B cell (primary cell): ENCODE measurements around the gene DGKE. TPM values are rescaled to one million over a fixed set of nuclear protein-coding genes. Genes with fewer than 3 reads are reported as not detected.
A peak's percentile ranks its signal among the peaks of the same experiment; 100 is the strongest.

Source experiments
- ATAC-seq: fragments of 200-7000 bp; cut with Tn5 transposase; one replicate; pipeline ENCODE4 v1.10.0; 2021; ENCODE audit warnings: low read depth, mild to moderate bottlenecking, moderate number of reproducible peaks, moderate library complexity
- CTCF ChIA-PET: fragments of 350-600 bp; sonication (Branson Sonifier 250); formaldehyde crosslinking; loops from one replicate; lab custom pipeline; 2021; ENCODE audit warnings: antibody characterized with exemption, inconsistent platforms; lab: Charles Lee
- POLR2A ChIA-PET: fragments of 350-600 bp; sonication (Branson Sonifier 250); formaldehyde crosslinking; loops from one replicate; lab custom pipeline; 2021; ENCODE audit warnings: antibody characterized with exemption; lab: Charles Lee
- DNase-seq: peaks from one replicate; pipeline ENCODE4 v3.0.0; 2013
- H2AFZ ChIP-seq: 2 replicates; pipeline ENCODE4 v1.6.1; 2012; ENCODE audit warnings: mild to moderate bottlenecking, low read depth, low read length; ENCODE audit not compliant: insufficient read depth, poor library complexity, severe bottlenecking
- H3K27ac ChIP-seq, 2 donors: 1 replicate in 1 of 2; 2 replicates in 1 of 2; pipeline ENCODE4 v1.5.1; 2012 to 2013; ENCODE audit warnings: low read length in 2 of 2, mild to moderate bottlenecking in 2 of 2, moderate library complexity in 1 of 2
- H3K27me3 ChIP-seq, 4 experiments: fragments of 200-600 bp in 1 of 4; sonication (generic) in 1 of 4; replicated peaks in 1 of 4; 1 replicate in 2 of 4; 2 replicates in 2 of 4; pipeline versions ENCODE4 v1.6.1 to v1.7.0; 2013 to 2016; ENCODE audit warnings: low read length in 3 of 4, mild to moderate bottlenecking in 2 of 4, mixed read lengths in 1 of 4, moderate library complexity in 1 of 4; ENCODE audit not compliant: insufficient read depth in 4 of 4, control insufficient read depth in 3 of 4; ENCODE audit errors: control extremely low read depth in 1 of 4
- H3K36me3 ChIP-seq, 2 experiments: replicated peaks in 1 of 2; 1 replicate in 1 of 2; 2 replicates in 1 of 2; pipeline versions ENCODE4 v1.6.1 to v1.7.1; 2013; ENCODE audit warnings: low read length in 1 of 2; ENCODE audit not compliant: insufficient read depth in 2 of 2, control insufficient read depth in 1 of 2; ENCODE audit errors: control extremely low read depth in 1 of 2, extremely low read depth in 1 of 2
- H3K4me1 ChIP-seq, 2 donors: fragments of 200-600 bp in 1 of 2; sonication (generic) in 1 of 2; 1 replicate in 1 of 2; 2 replicates in 1 of 2; pipeline versions ENCODE4 v1.5.1 to v1.6.1; 2013 to 2017; ENCODE audit warnings: low read length in 2 of 2; ENCODE audit not compliant: control insufficient read depth in 2 of 2, insufficient read depth in 2 of 2
- H3K4me2 ChIP-seq: replicated peaks from 2 replicates; pipeline ENCODE3; 2012; ENCODE audit warnings: mild to moderate bottlenecking, low read depth, low read length; ENCODE audit not compliant: poor library complexity, severe bottlenecking
- H3K4me3 ChIP-seq, 5 experiments: fragments of 200-600 bp in 1 of 5; sonication (generic) in 1 of 5; 1 replicate in 3 of 5; 2 replicates in 2 of 5; pipeline versions ENCODE4 v1.5.1 to v1.7.0; 2011 to 2016; ENCODE audit warnings: low read length in 4 of 5, mild to moderate bottlenecking in 4 of 5, low read depth in 2 of 5, control low read depth in 1 of 5, moderate library complexity in 1 of 5; ENCODE audit not compliant: insufficient read depth in 1 of 5; ENCODE audit errors: control extremely low read depth in 1 of 5, extremely low read depth in 1 of 5
- H3K79me2 ChIP-seq: fragments of 200-600 bp; sonication (generic); one replicate; pipeline ENCODE4 v1.6.0; 2016; ENCODE audit warnings: low read length; ENCODE audit not compliant: control insufficient read depth, insufficient read depth
- H3K9ac ChIP-seq: fragments of 200-600 bp; sonication (generic); 2 replicates; pipeline ENCODE4 v1.6.1; 2017; ENCODE audit warnings: mild to moderate bottlenecking, low read length, moderate library complexity
- H3K9me3 ChIP-seq, 3 donors: one replicate each; pipeline versions ENCODE4 v1.6.1 to v1.7.1; 2013; ENCODE audit warnings: low read length in 2 of 3; ENCODE audit not compliant: control insufficient read depth in 2 of 3, insufficient read depth in 1 of 3; ENCODE audit errors: control extremely low read depth in 1 of 3
- H4K20me1 ChIP-seq: 2 replicates; pipeline ENCODE4 v1.6.0; 2012; ENCODE audit warnings: mild to moderate bottlenecking, low read length; ENCODE audit not compliant: insufficient read depth, control insufficient read depth, poor library complexity, severe bottlenecking
- H3K27ac Mint-ChIP-seq: one replicate; pipeline ENCODE4 v1.8.0; 2021; ENCODE audit warnings: mixed read lengths
- H3K27me3 Mint-ChIP-seq: one replicate; pipeline ENCODE4 v1.8.0; 2021; ENCODE audit warnings: mixed read lengths
- H3K4me1 Mint-ChIP-seq: one replicate; pipeline ENCODE4 v1.8.0; 2021; ENCODE audit warnings: mixed read lengths
- H3K4me3 Mint-ChIP-seq: one replicate; pipeline ENCODE4 v1.8.0; 2021; ENCODE audit warnings: mixed read lengths
- H3K9me3 Mint-ChIP-seq: one replicate; pipeline ENCODE4 v1.8.0; 2022; ENCODE audit warnings: mixed read lengths; ENCODE audit not compliant: insufficient read depth
- EZH2 ChIP-seq: IDR thresholded peaks from 2 replicates; pipeline ENCODE4 v1.6.1; 2012; ENCODE audit warnings: borderline replicate concordance, low read depth, mild to moderate bottlenecking, moderate library complexity, low read length; ENCODE audit not compliant: insufficient read depth, poor library complexity, severe bottlenecking
- WGBS: methylation state at CpG from one replicate; pipeline ENCODE4 v1.1.5; 2013; ENCODE audit warnings: missing lambda C conversion rate; ENCODE audit not compliant: insufficient coverage; 5-methylcytosine and 5-hydroxymethylcytosine counted together
- intact Hi-C: fragments of 100-400 bp; cut with micrococcal nuclease; formaldehyde crosslinking; loops from one replicate; pipeline ENCODE4 v1.10.0; 2022
- polyA plus RNA-seq: library from polyadenylated mRNA; depleted of rRNA; stranded (reverse); fragments of >200 nt; gene quantifications from 2 replicates; pipeline ENCODE4 v1.2.3, GENCODE V29; 2012
- total RNA-seq, 2 donors: library from RNA; stranded (reverse); fragments of 120-200 nt in 1 of 2; gene quantifications; 1 replicate in 1 of 2; 2 replicates in 1 of 2; pipeline versions ENCODE4 v1.2.3 to v1.2.4, GENCODE V29; 2013 to 2022
- TF ChIP-seq, protein P1 (sequence below): fragments of 200-600 bp; IDR thresholded peaks from one replicate; pipeline ENCODE4 v1.8.0; 2022; ENCODE audit warnings: antibody characterized with exemption, mild to moderate bottlenecking

DGKE gene
- total and polyA plus RNA-seq, 2 donors (not counting 1 experiment from before 2014, with no cell fraction given): 8.9 to 28.1 TPM

DNA sequence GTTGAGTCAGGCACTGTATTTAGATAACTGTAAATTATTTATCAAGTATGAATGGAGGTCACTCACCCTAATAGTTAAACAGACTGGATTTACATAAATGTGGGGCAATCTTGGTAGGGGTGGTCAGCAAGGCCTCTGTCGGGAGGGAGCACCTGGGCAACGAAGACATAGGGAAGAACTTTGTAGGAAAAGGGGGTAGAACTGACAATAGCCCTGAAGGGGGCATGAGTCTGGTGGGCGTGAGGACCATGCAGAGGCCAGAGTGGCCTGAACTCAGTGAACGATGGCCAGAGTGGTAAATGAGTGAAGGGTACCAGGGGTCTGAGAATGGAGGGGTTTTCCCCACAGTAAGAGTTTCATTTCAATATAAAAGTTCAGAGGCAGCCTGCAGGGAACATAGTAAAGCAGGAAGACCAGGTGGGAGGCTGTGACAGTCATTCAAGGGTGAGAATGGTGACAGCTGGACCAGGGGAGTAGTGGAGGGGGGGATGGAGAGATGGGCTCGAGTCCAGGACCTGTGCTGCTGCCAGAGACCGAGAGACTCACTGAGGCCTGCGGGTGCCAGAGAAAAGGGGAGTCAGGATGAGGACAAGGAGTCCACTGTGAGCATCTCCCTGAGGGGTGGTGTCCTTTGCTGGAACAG is 3.1 kb upstream of the DGKE start:
- no peaks in the 10 kb centered on the region for H3K9me3 Mint-ChIP-seq
- no peak overlapping the region for H3K27ac Mint-ChIP-seq
- peak overlapping the region in 1 of 2 donors; percentile 19 for H3K27ac ChIP-seq
- no peak for ATAC-seq
- no peaks in the 10 kb centered on the region for H3K9me3 ChIP-seq
- H3K4me1 ChIP-seq: peaks cover 21 to 24% of the 10 kb centered on the region in 2 donors
- H3K9ac ChIP-seq: no peak overlapping the region
- H3K4me2 ChIP-seq: no peak overlapping the region
- peaks cover 26% of the 10 kb centered on the region for H4K20me1 ChIP-seq
- no peaks in the 10 kb centered on the region for H3K27me3 ChIP-seq
- H2AFZ ChIP-seq: no peak overlapping the region
- no peaks in the 10 kb centered on the region for H3K27me3 Mint-ChIP-seq
- no peak for DNase-seq
- H3K79me2 ChIP-seq: peaks cover 50% of the 10 kb centered on the region
- no peak overlapping the region for H3K4me3 Mint-ChIP-seq
- peaks cover 0 to 11% of the 10 kb centered on the region in 2 experiments for H3K36me3 ChIP-seq
- CTCF ChIA-PET: interaction anchor here (1.1 to 6.1 kb wide), 2 partner anchors 10 to 12 kb away, joined by 3 to 37 read pairs; no protein-coding TSS in a partner anchor
- H3K4me1 Mint-ChIP-seq: peaks cover 34% of the 10 kb centered on the region
- POLR2A ChIA-PET: no interaction called here
- 89% methylated on average over 7 of the region's 7 CpGs for WGBS
- intact Hi-C loops: loop anchor here (5.0 to 10.0 kb wide), 3 partner anchors 426 to 1254 kb away; partner anchors contain the start of genes DYNLL2, MSI2 and SRSF1
- TF ChIP-seq, protein P1, sequence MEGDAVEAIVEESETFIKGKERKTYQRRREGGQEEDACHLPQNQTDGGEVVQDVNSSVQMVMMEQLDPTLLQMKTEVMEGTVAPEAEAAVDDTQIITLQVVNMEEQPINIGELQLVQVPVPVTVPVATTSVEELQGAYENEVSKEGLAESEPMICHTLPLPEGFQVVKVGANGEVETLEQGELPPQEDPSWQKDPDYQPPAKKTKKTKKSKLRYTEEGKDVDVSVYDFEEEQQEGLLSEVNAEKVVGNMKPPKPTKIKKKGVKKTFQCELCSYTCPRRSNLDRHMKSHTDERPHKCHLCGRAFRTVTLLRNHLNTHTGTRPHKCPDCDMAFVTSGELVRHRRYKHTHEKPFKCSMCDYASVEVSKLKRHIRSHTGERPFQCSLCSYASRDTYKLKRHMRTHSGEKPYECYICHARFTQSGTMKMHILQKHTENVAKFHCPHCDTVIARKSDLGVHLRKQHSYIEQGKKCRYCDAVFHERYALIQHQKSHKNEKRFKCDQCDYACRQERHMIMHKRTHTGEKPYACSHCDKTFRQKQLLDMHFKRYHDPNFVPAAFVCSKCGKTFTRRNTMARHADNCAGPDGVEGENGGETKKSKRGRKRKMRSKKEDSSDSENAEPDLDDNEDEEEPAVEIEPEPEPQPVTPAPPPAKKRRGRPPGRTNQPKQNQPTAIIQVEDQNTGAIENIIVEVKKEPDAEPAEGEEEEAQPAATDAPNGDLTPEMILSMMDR: no peak
- no peak for TF ChIP-seq EZH2
- H3K4me3 ChIP-seq: no peak overlapping the region
